C4-2B (cell line): ENCODE results near the gene ATRAID.

Experiments
- ZFX ChIP-seq: fragments of 450-650 bp; IDR thresholded peaks from 2 replicates; pipeline ENCODE4 v1.6.1; 2017
- TF ChIP-seq, protein P1 (sequence below): fragments of 450-650 bp; conservative IDR thresholded peaks from 2 replicates; pipeline ENCODE4 v1.5.1; 2017; ENCODE audit warnings: mild to moderate bottlenecking

DNA sequence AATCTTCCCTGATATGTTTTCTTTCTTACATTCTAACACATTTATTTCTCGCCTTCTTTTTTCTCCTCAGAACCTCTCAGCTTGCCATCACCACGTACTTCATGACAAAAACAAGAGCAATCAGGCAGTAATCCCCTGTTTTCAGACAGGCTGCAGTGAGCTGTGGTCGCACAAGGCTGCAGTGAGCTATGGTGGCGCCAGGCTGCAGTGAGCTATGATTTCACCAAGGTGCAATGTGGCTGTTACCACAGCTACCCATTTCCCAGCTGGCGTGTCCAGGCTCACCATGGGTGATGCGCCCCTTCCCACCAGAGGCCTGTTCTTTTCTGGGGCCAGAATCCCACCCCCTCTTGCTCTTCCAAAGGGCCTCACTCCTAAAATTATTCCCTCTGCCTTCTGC lies 37.2 kb upstream of the ATRAID start:
- TF ChIP-seq, protein P1, sequence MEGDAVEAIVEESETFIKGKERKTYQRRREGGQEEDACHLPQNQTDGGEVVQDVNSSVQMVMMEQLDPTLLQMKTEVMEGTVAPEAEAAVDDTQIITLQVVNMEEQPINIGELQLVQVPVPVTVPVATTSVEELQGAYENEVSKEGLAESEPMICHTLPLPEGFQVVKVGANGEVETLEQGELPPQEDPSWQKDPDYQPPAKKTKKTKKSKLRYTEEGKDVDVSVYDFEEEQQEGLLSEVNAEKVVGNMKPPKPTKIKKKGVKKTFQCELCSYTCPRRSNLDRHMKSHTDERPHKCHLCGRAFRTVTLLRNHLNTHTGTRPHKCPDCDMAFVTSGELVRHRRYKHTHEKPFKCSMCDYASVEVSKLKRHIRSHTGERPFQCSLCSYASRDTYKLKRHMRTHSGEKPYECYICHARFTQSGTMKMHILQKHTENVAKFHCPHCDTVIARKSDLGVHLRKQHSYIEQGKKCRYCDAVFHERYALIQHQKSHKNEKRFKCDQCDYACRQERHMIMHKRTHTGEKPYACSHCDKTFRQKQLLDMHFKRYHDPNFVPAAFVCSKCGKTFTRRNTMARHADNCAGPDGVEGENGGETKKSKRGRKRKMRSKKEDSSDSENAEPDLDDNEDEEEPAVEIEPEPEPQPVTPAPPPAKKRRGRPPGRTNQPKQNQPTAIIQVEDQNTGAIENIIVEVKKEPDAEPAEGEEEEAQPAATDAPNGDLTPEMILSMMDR = no peak
- no peak for TF ChIP-seq ZFX
